Mesenchymal stem cell (in vitro differentiated cells and primary cell): ENCODE results near the gene TMEM121.

Source experiments
- DNase-seq: peaks from one replicate; pipeline ENCODE4 v3.0.0-alpha.2; 2013
- H2AFZ ChIP-seq: one replicate; pipeline ENCODE4 v1.6.1; 2013; ENCODE audit warnings: low read depth, mild to moderate bottlenecking, control low read depth, inconsistent platforms, low read length, moderate library complexity
- H2AK5ac ChIP-seq: 2 replicates; pipeline ENCODE4 v1.6.1; 2013; ENCODE audit warnings: low read length, moderate library complexity, mild to moderate bottlenecking, inconsistent platforms; ENCODE audit not compliant: severe bottlenecking
- H2BK120ac ChIP-seq: one replicate; pipeline ENCODE4 v1.6.1; 2013; ENCODE audit warnings: low read depth, mild to moderate bottlenecking, inconsistent platforms, low read length, moderate library complexity
- H2BK12ac ChIP-seq, 2 experiments: one replicate each; pipeline ENCODE4 v1.6.1; 2013; ENCODE audit warnings: inconsistent platforms in 2 of 2, low read length in 2 of 2, mild to moderate bottlenecking in 2 of 2, moderate library complexity in 2 of 2, control low read depth in 1 of 2
- H2BK15ac ChIP-seq: one replicate; pipeline ENCODE4 v1.6.1; 2013; ENCODE audit warnings: mild to moderate bottlenecking, low read depth, inconsistent platforms; ENCODE audit not compliant: poor library complexity, severe bottlenecking
- H2BK5ac ChIP-seq: 2 replicates; pipeline ENCODE4 v1.6.1; 2013; ENCODE audit warnings: low read depth, mild to moderate bottlenecking, low read length, control low read depth, inconsistent platforms; ENCODE audit not compliant: poor library complexity, severe bottlenecking
- H3K14ac ChIP-seq, 2 experiments: one replicate each; pipeline ENCODE4 v1.6.1; 2013; ENCODE audit warnings: inconsistent platforms in 2 of 2, low read length in 2 of 2, control low read depth in 1 of 2, mild to moderate bottlenecking in 1 of 2, moderate library complexity in 1 of 2
- H3K18ac ChIP-seq, 2 experiments: one replicate each; pipeline ENCODE4 v1.6.1; 2013; ENCODE audit warnings: inconsistent platforms in 2 of 2, low read length in 2 of 2, control low read depth in 1 of 2, low read depth in 1 of 2, mild to moderate bottlenecking in 1 of 2
- H3K23ac ChIP-seq, 2 experiments: one replicate each; pipeline ENCODE4 v1.6.1; 2013; ENCODE audit warnings: inconsistent platforms in 2 of 2, low read length in 2 of 2, mild to moderate bottlenecking in 2 of 2, moderate library complexity in 2 of 2, control low read depth in 1 of 2
- H3K27ac ChIP-seq: 2 replicates; pipeline ENCODE4 v1.5.1; 2013; ENCODE audit warnings: mild to moderate bottlenecking, moderate library complexity, low read length, control low read depth, inconsistent platforms; ENCODE audit not compliant: poor library complexity, severe bottlenecking
- H3K27me3 ChIP-seq, 2 experiments: 2 replicates each; pipeline versions ENCODE4 v1.6.1 to v1.7.0; 2013; ENCODE audit warnings: low read length in 2 of 2, mild to moderate bottlenecking in 2 of 2, moderate library complexity in 2 of 2, control low read depth in 1 of 2, inconsistent platforms in 1 of 2; ENCODE audit not compliant: control insufficient read depth in 1 of 2, insufficient read depth in 1 of 2
- H3K36me3 ChIP-seq, 2 experiments: 2 replicates each; pipeline versions ENCODE4 v1.6.1 to v1.7.0; 2013; ENCODE audit warnings: low read length in 2 of 2, control low read depth in 1 of 2, inconsistent platforms in 1 of 2, low read depth in 1 of 2, mild to moderate bottlenecking in 1 of 2; ENCODE audit not compliant: insufficient read depth in 2 of 2, control insufficient read depth in 1 of 2
- H3K4ac ChIP-seq, 2 experiments: one replicate each; pipeline ENCODE4 v1.6.1; 2013; ENCODE audit warnings: inconsistent platforms in 2 of 2, low read length in 2 of 2, mild to moderate bottlenecking in 2 of 2, moderate library complexity in 2 of 2, control low read depth in 1 of 2, low read depth in 1 of 2
- H3K4me1 ChIP-seq: 2 replicates; pipeline ENCODE4 v1.6.1; 2013; ENCODE audit warnings: low read depth, low read length, control low read depth; ENCODE audit not compliant: control insufficient read depth, insufficient read depth
- H3K4me2 ChIP-seq: 2 replicates; pipeline ENCODE4 v1.6.1; 2013; ENCODE audit warnings: low read length, mild to moderate bottlenecking, inconsistent platforms; ENCODE audit not compliant: poor library complexity, severe bottlenecking
- H3K4me3 ChIP-seq, 2 experiments: 2 replicates each; pipeline versions ENCODE4 v1.5.1 to v1.7.0; 2013; ENCODE audit warnings: low read length in 2 of 2, mild to moderate bottlenecking in 2 of 2, control low read depth in 1 of 2, low read depth in 1 of 2; ENCODE audit not compliant: insufficient read depth in 1 of 2
- H3K79me1 ChIP-seq: replicated peaks from 2 replicates; pipeline ENCODE4 v1.6.1; 2013; ENCODE audit warnings: mild to moderate bottlenecking, control low read depth, low read length, inconsistent platforms; ENCODE audit not compliant: poor library complexity, severe bottlenecking
- H3K9ac ChIP-seq: 2 replicates; pipeline ENCODE4 v1.7.0; 2013; ENCODE audit warnings: mild to moderate bottlenecking, low read length, moderate library complexity
- H3K9me3 ChIP-seq: 2 replicates; pipeline ENCODE4 v1.7.0; 2013; ENCODE audit warnings: mild to moderate bottlenecking, low read length; ENCODE audit not compliant: control insufficient read depth
- H4K8ac ChIP-seq: one replicate; pipeline ENCODE4 v1.6.1; 2013; ENCODE audit warnings: inconsistent platforms, mild to moderate bottlenecking, low read length, moderate library complexity
- H4K91ac ChIP-seq: one replicate; pipeline ENCODE4 v1.6.1; 2013; ENCODE audit warnings: mild to moderate bottlenecking, low read length, inconsistent platforms
- whole genome bisulfite sequencing: methylation state at CpG from one replicate; pipeline ENCODE4 v1.1.7; 2013; ENCODE audit warnings: mixed read lengths; 5-methylcytosine and 5-hydroxymethylcytosine counted together

TMEM121 gene

DNA sequence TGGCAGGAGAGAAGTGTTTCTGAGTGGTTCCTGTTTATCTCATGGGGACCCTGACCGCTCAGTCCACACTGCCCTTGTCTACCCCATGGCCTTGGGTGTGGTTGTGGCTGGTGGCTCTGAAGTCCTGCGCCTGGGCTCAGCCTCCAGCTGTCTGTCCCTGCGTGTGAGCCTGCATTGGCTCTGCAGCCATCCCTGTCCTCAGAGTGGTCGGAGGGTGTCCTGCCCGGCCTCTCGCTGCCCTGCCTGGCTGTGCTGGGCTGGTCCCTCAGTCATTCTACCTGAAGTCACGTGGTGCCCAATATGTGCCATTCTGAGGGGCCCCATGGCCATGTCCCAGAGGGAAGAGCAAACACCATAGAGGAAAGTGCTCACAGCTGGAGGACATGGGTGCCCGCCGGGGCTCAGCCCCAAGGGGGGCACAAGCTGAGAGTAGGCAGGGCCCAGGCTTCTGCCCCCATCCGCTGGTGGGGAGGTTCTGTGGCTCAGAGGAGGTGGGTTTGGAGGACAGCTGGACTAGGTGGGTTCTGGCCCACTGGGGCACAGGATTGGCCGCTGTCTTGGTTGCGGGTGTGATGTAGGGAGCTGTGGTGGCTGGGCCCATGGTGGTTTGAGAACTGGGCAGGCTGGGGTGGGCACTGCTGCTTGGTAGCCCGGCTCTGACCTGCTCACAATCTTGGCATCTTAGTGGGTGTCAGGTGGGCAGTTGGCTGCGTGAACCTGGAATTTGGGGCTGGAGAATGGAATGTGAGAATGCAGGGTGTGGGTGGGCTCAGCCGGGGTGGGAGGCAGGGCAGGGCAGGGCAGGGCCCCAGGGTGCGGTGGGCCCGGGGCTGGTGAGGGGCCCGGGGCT is 23.7 kb upstream of the TMEM121 start:
- Histone ChIP-seq H2AFZ (no peak overlapping the region), H3K9ac (no peak overlapping the region), H3K36me3 (peaks cover 0 to 5% of the 10 kb centered on the region in 2 experiments), H3K14ac (no peak overlapping the region), H3K4ac (no peak overlapping the region), H4K91ac (no peak overlapping the region), H3K4me3 (no peak overlapping the region), H2BK15ac (no peak overlapping the region), H2BK5ac (no peak overlapping the region), H2AK5ac (no peak overlapping the region), H3K23ac (no peak overlapping the region), H3K27ac (no peak overlapping the region), H3K27me3 (peaks cover 0 to 17% of the 10 kb centered on the region in 2 experiments), H3K9me3 (no peaks in the 10 kb centered on the region), H3K79me1 (no peaks in the 10 kb centered on the region), H2BK120ac (no peak overlapping the region), H3K4me2 (no peak overlapping the region), H4K8ac (no peak overlapping the region), H2BK12ac (no peak overlapping the region), H3K18ac (no peak overlapping the region), H3K4me1 (peaks cover 2% of the 10 kb centered on the region)
- WGBS = 88% methylated on average over 18 of the region's 18 CpGs
- no peak for DNase-seq

DNA sequence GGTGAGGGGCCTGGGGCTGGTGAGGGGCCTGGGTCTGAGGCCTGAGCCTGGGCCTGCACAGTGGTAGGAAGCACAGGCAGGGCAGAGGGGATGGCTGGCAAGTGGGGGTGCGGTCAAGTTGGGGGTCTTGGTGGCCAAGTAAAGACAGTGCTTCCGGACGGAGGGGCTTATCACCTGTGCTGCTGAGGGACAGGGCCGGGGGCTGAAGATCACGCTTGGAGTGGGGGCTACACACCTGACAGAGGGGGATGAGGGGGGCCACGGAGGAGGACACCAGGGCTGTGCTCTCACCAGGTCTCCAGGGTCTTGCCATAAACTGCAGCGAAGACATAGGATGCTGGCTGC is 23.1 kb upstream of the TMEM121 start:
- Histone ChIP-seq H2BK120ac (no peak overlapping the region), H3K9me3 (no peaks in the 10 kb centered on the region), H2BK15ac (no peak overlapping the region), H2BK12ac (no peak overlapping the region), H2AK5ac (no peak overlapping the region), H3K14ac (no peak overlapping the region), H4K91ac (no peak overlapping the region), H4K8ac (no peak overlapping the region), H3K79me1 (no peaks in the 10 kb centered on the region), H2AFZ (no peak overlapping the region), H3K9ac (no peak overlapping the region), H3K18ac (no peak overlapping the region), H3K4me3 (no peak overlapping the region), H3K4ac (no peak overlapping the region), H3K27ac (no peak overlapping the region), H3K4me2 (no peak overlapping the region), H3K36me3 (no peaks in the 10 kb centered on the region), H3K23ac (no peak overlapping the region), H3K4me1 (peaks cover 2% of the 10 kb centered on the region), H3K27me3 (peaks cover 0 to 23% of the 10 kb centered on the region in 2 experiments), H2BK5ac (no peak overlapping the region)
- no peak for DNase-seq
- WGBS = 91% methylated on average over 7 of the region's 7 CpGs

DNA sequence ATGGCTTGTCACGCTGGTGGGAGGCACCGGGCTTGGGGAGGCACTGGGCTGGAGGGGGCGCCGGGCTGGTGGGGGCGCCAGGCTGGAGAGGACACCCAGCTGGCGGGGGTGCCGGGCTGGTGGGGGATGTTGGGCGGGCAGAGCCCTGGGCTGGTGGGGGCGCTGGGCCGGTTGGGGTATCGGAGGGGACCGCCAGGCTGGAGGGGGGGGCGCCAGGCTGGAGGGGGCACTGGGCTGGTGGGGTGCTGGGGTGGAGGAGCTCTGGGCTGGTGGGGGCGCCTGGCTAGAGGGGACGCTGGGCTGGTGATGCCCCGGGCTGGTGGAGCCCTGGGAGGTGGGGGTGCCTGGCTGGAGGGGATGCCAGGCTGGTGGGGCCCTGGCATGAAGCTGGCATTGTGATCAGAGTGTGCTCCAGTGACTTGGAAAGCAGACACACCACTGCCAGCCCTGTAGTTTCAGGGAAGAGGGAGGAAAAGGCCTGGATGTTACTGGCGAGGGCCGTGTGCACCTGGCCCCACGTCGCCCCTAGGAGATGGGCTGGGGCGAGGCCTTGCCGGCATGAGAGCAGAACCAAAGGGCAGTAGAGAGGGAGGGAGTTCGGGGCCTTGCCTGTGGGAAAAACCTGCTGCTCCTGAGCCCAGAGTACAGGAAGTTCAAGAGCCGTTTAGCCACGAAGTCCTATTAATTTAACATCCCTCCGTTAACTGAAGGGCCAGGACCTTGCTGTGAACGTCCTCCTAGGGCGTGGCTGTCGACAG is 22.3 kb upstream of the TMEM121 start:
- DNase-seq = no peak
- no peak overlapping the region for H3K9ac ChIP-seq
- 87% methylated on average over 28 of the region's 29 CpGs for WGBS

DNA sequence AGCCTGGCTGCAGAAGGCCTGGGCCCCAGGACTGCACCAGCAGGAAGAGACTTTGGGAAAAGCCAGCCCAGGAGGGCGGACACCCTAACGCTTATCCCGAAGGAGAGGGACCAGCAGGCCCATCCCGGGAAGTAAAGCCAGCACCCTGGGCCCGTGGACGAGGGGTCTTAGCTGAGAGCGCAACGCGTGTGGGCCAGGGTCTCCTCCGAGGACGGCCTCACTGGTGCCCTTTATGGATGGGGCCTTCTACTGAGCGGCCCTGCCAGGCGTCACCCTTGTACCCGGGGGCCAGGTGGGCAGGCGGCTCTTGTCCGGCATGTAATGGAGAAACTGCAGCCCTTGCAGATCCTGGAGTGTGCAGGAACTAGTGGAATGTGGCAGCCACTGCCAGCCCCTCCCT is 21.3 kb upstream of the TMEM121 start:
- no peak for DNase-seq
- 94% methylated on average over 16 of the region's 16 CpGs for WGBS
- H3K36me3 ChIP-seq = no peaks in the 10 kb centered on the region

More for the DNA sequence above, 22.3 kb upstream of the TMEM121 start:
- H2BK12ac ChIP-seq = no peak overlapping the region
- no peaks in the 10 kb centered on the region for H3K9me3 ChIP-seq
- no peak overlapping the region for H2BK5ac ChIP-seq
- no peak overlapping the region for H2BK15ac ChIP-seq
- H3K36me3 ChIP-seq = no peaks in the 10 kb centered on the region
- H4K91ac ChIP-seq = no peak overlapping the region
- peaks cover 2% of the 10 kb centered on the region for H3K4me1 ChIP-seq
- H3K23ac ChIP-seq = no peak overlapping the region
- H3K14ac ChIP-seq = no peak overlapping the region
- no peak overlapping the region for H3K18ac ChIP-seq
- no peak overlapping the region for H4K8ac ChIP-seq
- no peaks in the 10 kb centered on the region for H3K79me1 ChIP-seq
- H2AK5ac ChIP-seq = no peak overlapping the region
- H2AFZ ChIP-seq = no peak overlapping the region
- H3K4me3 ChIP-seq = no peak overlapping the region
- no peak overlapping the region for H3K4me2 ChIP-seq
- no peak overlapping the region for H3K4ac ChIP-seq
- no peak overlapping the region for H3K27ac ChIP-seq
- H3K27me3 ChIP-seq = peaks cover 0 to 31% of the 10 kb centered on the region in 2 experiments
- H2BK120ac ChIP-seq = no peak overlapping the region

More for the DNA sequence above, 21.3 kb upstream of the TMEM121 start:
- H3K18ac ChIP-seq = no peak overlapping the region
- no peak overlapping the region for H3K27ac ChIP-seq
- H3K23ac ChIP-seq = no peak overlapping the region
- no peak overlapping the region for H3K14ac ChIP-seq
- H2BK120ac ChIP-seq = no peak overlapping the region
- H2BK5ac ChIP-seq = no peak overlapping the region
- H3K79me1 ChIP-seq = no peaks in the 10 kb centered on the region
- peaks cover 2% of the 10 kb centered on the region for H3K4me1 ChIP-seq
- H3K4ac ChIP-seq = no peak overlapping the region
- no peak overlapping the region for H3K4me2 ChIP-seq
- no peak overlapping the region for H2AFZ ChIP-seq
- H3K27me3 ChIP-seq = peaks cover 0 to 31% of the 10 kb centered on the region in 2 experiments
- no peak overlapping the region for H2BK15ac ChIP-seq
- no peak overlapping the region for H2BK12ac ChIP-seq
- no peak overlapping the region for H2AK5ac ChIP-seq
- no peak overlapping the region for H3K9ac ChIP-seq
- H3K4me3 ChIP-seq = no peak overlapping the region
- no peak overlapping the region for H4K8ac ChIP-seq
- no peaks in the 10 kb centered on the region for H3K9me3 ChIP-seq
- no peak overlapping the region for H4K91ac ChIP-seq
